Hepatocyte (in vitro differentiated cells): ENCODE measurements around the gene CFD. TPM values are rescaled to one million over a fixed set of nuclear protein-coding genes. Genes with fewer than 3 reads are reported as not detected.

Experiments used
- DNase-seq: peaks from one replicate; pipeline ENCODE4 v3.0.0-alpha.2; 2016; ENCODE audit warnings: low spot score
- H2AFZ ChIP-seq: fragments of 200-600 bp; sonication (generic); 2 replicates; pipeline ENCODE4 v1.6.0; 2016; ENCODE audit warnings: antibody characterized with exemption, mild to moderate bottlenecking
- H3K27ac ChIP-seq: fragments of 200-600 bp; sonication (generic); 2 replicates; pipeline ENCODE4 v1.5.1; 2016; ENCODE audit warnings: mild to moderate bottlenecking
- H3K27me3 ChIP-seq: fragments of 200-600 bp; sonication (generic); 2 replicates; pipeline ENCODE4 v1.6.1; 2016
- H3K36me3 ChIP-seq: fragments of 200-600 bp; sonication (generic); replicated peaks from 2 replicates; pipeline ENCODE4 v1.5.1; 2016; ENCODE audit warnings: low read depth; ENCODE audit not compliant: insufficient read depth
- H3K4me1 ChIP-seq: fragments of 200-600 bp; sonication (generic); 2 replicates; pipeline ENCODE4 v1.5.1; 2016; ENCODE audit warnings: mild to moderate bottlenecking, moderate library complexity; ENCODE audit not compliant: insufficient read depth
- H3K4me2 ChIP-seq: fragments of 200-600 bp; sonication (generic); 2 replicates; pipeline ENCODE4 v1.6.0; 2016
- H3K4me3 ChIP-seq: fragments of 200-600 bp; sonication (generic); 2 replicates; pipeline ENCODE4 v1.5.1; 2016; ENCODE audit warnings: mild to moderate bottlenecking
- H3K79me2 ChIP-seq: fragments of 200-600 bp; sonication (generic); 2 replicates; pipeline ENCODE4 v1.6.0; 2017; ENCODE audit warnings: mild to moderate bottlenecking
- H3K9me2 ChIP-seq: fragments of 200-600 bp; sonication (generic); replicated peaks from 2 replicates; pipeline ENCODE4 v1.6.0; 2017; ENCODE audit warnings: mild to moderate bottlenecking; ENCODE audit not compliant: insufficient read depth
- H3K9me3 ChIP-seq: fragments of 200-600 bp; sonication (generic); 2 replicates; pipeline ENCODE4 v1.5.1; 2016; ENCODE audit warnings: low read depth, mild to moderate bottlenecking
- H4K20me1 ChIP-seq: fragments of 200-600 bp; sonication (generic); 2 replicates; pipeline ENCODE4 v1.6.0; 2016; ENCODE audit warnings: mild to moderate bottlenecking; ENCODE audit not compliant: insufficient read depth, poor library complexity, severe bottlenecking
- CTCF ChIP-seq: fragments of 200-600 bp; sonication (generic); IDR thresholded peaks from 2 replicates; pipeline ENCODE4 v1.5.1; 2016; ENCODE audit warnings: antibody characterized with exemption, mild to moderate bottlenecking; ENCODE audit not compliant: poor library complexity
- EZH2 ChIP-seq: fragments of 200-600 bp; sonication (generic); IDR thresholded peaks from 2 replicates; pipeline ENCODE4 v1.6.1; 2016; ENCODE audit warnings: antibody characterized with exemption, mild to moderate bottlenecking, borderline replicate concordance
- EZH2phosphoT487 ChIP-seq: fragments of 200-600 bp; sonication (generic); IDR thresholded peaks from one replicate; pipeline ENCODE4 v1.6.1; 2018; ENCODE audit warnings: antibody characterized with exemption, mild to moderate bottlenecking, low read depth, moderate library complexity; ENCODE audit not compliant: unreplicated experiment, severe bottlenecking
- WGBS: methylation state at CpG from one replicate; pipeline ENCODE4 v1.1.6; 2016; ENCODE audit warnings: low lambda C conversion rate; ENCODE audit errors: missing lambda C conversion rate; 5-methylcytosine and 5-hydroxymethylcytosine counted together
- polyA plus RNA-seq: library from polyadenylated mRNA; unstranded; fragments of >200 nt; fragmentation: Nextera tagmentation; extraction: Ambion mirVana; gene quantifications from 2 replicates; pipeline ENCODE4 v1.2.1, GENCODE V29; 2016
- total RNA-seq: library from RNA; depleted of rRNA; stranded (reverse); fragments of >200 nt; gene quantifications from 2 replicates; pipeline ENCODE4 v1.2.3, GENCODE V29; 2014

CFD gene
- total and polyA plus RNA-seq, 2 experiments from 2014 or later = 3.3 to 8.2 TPM

- H3K36me3 ChIP-seq = no peaks in the 10 kb centered on the region
- H3K27ac ChIP-seq = no peak overlapping the region
- H3K4me2 ChIP-seq = no peak overlapping the region
- no peak for DNase-seq
- H3K4me3 ChIP-seq = no peak overlapping the region
- H3K79me2 ChIP-seq = peaks cover 8% of the 10 kb centered on the region
- H3K9me2 ChIP-seq = no peaks in the 10 kb centered on the region
- H3K4me1 ChIP-seq = no peaks in the 10 kb centered on the region
- H3K27me3 ChIP-seq = no peaks in the 10 kb centered on the region
- no peak overlapping the region for H2AFZ ChIP-seq
- TF ChIP-seq EZH2 (no peak), CTCF (no peak), EZH2phosphoT487 (no peak)
- no peaks in the 10 kb centered on the region for H3K9me3 ChIP-seq
- WGBS = 91% methylated on average over 11 of the region's 11 CpGs
- peaks cover 3% of the 10 kb centered on the region for H4K20me1 ChIP-seq
Measured at GRCh38 chr19:896999-897398, 37.5 kb downstream of the CFD start.

- Histone ChIP-seq H3K4me2 (no peak overlapping the region), H3K9me3 (no peaks in the 10 kb centered on the region), H3K27me3 (no peaks in the 10 kb centered on the region), H3K4me1 (no peaks in the 10 kb centered on the region), H3K27ac (no peak overlapping the region), H3K9me2 (no peaks in the 10 kb centered on the region), H3K4me3 (no peak overlapping the region), H4K20me1 (peaks cover 8% of the 10 kb centered on the region), H3K36me3 (no peaks in the 10 kb centered on the region), H2AFZ (no peak overlapping the region), H3K79me2 (peaks cover 8% of the 10 kb centered on the region)
- DNase-seq = no peak
- TF ChIP-seq EZH2phosphoT487 = no peak
- no peak for TF ChIP-seq CTCF
- no peak for TF ChIP-seq EZH2
- 91% methylated on average over 26 of the region's 26 CpGs for WGBS
Measured at GRCh38 chr19:897442-898039, 38.1 kb downstream of the CFD start.

- TF ChIP-seq EZH2phosphoT487 (no peak), EZH2 (no peak), CTCF (no peak)
- Histone ChIP-seq H3K4me2 (no peak overlapping the region), H3K36me3 (no peaks in the 10 kb centered on the region), H3K27me3 (no peaks in the 10 kb centered on the region), H3K79me2 (peaks cover 13% of the 10 kb centered on the region), H2AFZ (no peak overlapping the region), H3K9me3 (no peaks in the 10 kb centered on the region), H4K20me1 (peaks cover 19% of the 10 kb centered on the region), H3K27ac (no peak overlapping the region), H3K9me2 (no peaks in the 10 kb centered on the region), H3K4me3 (no peak overlapping the region), H3K4me1 (no peaks in the 10 kb centered on the region)
- DNase-seq = no peak
- 89% methylated on average over 16 of the region's 20 CpGs for WGBS
Measured at GRCh38 chr19:898663-899062, 39.2 kb downstream of the CFD start.
